DND-41 (cell line): ENCODE measurements around the gene RBFOX1.

ENCODE experiments used
- ATAC-seq: fragments of 200-7000 bp; cut with Tn5 transposase; 3 replicates; pipeline ENCODE4 v1.9.1; 2021; ENCODE audit warnings: low read depth; ENCODE audit not compliant: insufficient read depth
- DNase-seq: peaks from one replicate; pipeline ENCODE4 v3.0.0-alpha.2; 2020
- H2AFZ ChIP-seq: 2 replicates; pipeline ENCODE4 v1.6.0; 2012; ENCODE audit warnings: low read depth, low read length
- H3K27ac ChIP-seq: 2 replicates; pipeline ENCODE4 v1.5.1; 2012; ENCODE audit warnings: low read length, inconsistent platforms
- H3K27me3 ChIP-seq: fragments of 200-600 bp; sonication (generic); 2 replicates; pipeline ENCODE4 v1.6.0; 2012; ENCODE audit warnings: low read length, mild to moderate bottlenecking, inconsistent platforms; ENCODE audit not compliant: insufficient read depth, poor library complexity
- H3K36me3 ChIP-seq: 2 replicates; pipeline ENCODE4 v1.5.1; 2012; ENCODE audit warnings: low read length, inconsistent platforms; ENCODE audit not compliant: insufficient read depth
- H3K4me1 ChIP-seq: 2 replicates; pipeline ENCODE4 v1.5.1; 2012; ENCODE audit warnings: mild to moderate bottlenecking, low read length; ENCODE audit not compliant: insufficient read depth
- H3K4me2 ChIP-seq: 2 replicates; pipeline ENCODE4 v1.6.0; 2012; ENCODE audit warnings: mild to moderate bottlenecking, moderate library complexity, low read length, inconsistent platforms; ENCODE audit not compliant: insufficient read depth
- H3K4me3 ChIP-seq, 2 experiments: fragments of 200-600 bp in 1 of 2; shearing (Covaris generic) in 1 of 2; 2 replicates each; pipeline ENCODE4 v1.5.1; 2012 to 2016; ENCODE audit warnings: inconsistent platforms in 2 of 2, low read length in 2 of 2, mild to moderate bottlenecking in 2 of 2, low read depth in 1 of 2, moderate library complexity in 1 of 2
- H3K79me2 ChIP-seq: 2 replicates; pipeline ENCODE4 v1.6.0; 2012; ENCODE audit warnings: low read length, inconsistent platforms; ENCODE audit not compliant: insufficient read depth
- H3K9ac ChIP-seq: 2 replicates; pipeline ENCODE4 v1.6.0; 2012; ENCODE audit warnings: low read depth, mild to moderate bottlenecking, inconsistent platforms, low read length, moderate library complexity
- H3K9me3 ChIP-seq: 2 replicates; pipeline ENCODE4 v1.5.1; 2012; ENCODE audit warnings: low read length, moderate library complexity, mild to moderate bottlenecking, inconsistent platforms; ENCODE audit not compliant: insufficient read depth, severe bottlenecking
- H4K20me1 ChIP-seq: 2 replicates; pipeline ENCODE4 v1.6.0; 2012; ENCODE audit warnings: low read length; ENCODE audit not compliant: insufficient read depth
- EZH2 ChIP-seq: IDR thresholded peaks from 3 replicates; pipeline ENCODE4 v1.6.1; 2012; ENCODE audit warnings: borderline replicate concordance, low read depth, mild to moderate bottlenecking, moderate library complexity, low read length, inconsistent platforms; ENCODE audit not compliant: severe bottlenecking
- TF ChIP-seq, protein P1 (sequence below): IDR thresholded peaks from 2 replicates; pipeline ENCODE4 v1.5.1; 2012; ENCODE audit warnings: borderline replicate concordance, low read length, moderate library complexity, mild to moderate bottlenecking; ENCODE audit not compliant: poor library complexity, severe bottlenecking; ENCODE audit errors: extremely low read depth

The RBFOX1 gene

DNA sequence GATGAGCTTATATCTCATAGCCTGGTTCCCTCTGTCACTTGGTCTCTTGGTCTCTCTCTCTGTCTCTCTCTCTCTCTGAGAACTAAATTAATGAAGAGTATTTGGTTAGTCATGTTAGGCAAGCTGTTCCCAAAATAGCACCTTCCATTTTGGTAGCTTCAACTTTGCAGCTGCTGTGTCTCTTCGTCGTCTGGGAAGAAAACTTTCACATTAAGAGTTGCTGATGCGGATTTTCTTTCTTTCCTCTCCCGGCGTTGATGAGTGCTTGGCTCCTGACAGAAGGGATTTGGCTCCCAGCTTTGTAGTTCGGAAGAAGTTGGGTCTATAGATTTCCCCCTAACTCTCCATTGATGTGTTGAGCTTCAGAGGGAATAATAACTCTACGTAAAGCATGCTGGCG, at the start of gene RBFOX1:
Gene RBFOX1 (plus strand): TSS at position 235 of the 400 bp plus-strand sequence.
- TF ChIP-seq EZH2 = no peak
- TF ChIP-seq, protein P1, sequence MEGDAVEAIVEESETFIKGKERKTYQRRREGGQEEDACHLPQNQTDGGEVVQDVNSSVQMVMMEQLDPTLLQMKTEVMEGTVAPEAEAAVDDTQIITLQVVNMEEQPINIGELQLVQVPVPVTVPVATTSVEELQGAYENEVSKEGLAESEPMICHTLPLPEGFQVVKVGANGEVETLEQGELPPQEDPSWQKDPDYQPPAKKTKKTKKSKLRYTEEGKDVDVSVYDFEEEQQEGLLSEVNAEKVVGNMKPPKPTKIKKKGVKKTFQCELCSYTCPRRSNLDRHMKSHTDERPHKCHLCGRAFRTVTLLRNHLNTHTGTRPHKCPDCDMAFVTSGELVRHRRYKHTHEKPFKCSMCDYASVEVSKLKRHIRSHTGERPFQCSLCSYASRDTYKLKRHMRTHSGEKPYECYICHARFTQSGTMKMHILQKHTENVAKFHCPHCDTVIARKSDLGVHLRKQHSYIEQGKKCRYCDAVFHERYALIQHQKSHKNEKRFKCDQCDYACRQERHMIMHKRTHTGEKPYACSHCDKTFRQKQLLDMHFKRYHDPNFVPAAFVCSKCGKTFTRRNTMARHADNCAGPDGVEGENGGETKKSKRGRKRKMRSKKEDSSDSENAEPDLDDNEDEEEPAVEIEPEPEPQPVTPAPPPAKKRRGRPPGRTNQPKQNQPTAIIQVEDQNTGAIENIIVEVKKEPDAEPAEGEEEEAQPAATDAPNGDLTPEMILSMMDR = no peak
- H3K79me2 ChIP-seq = no peaks in the 10 kb centered on the region
- no peak within 1 kb of the TSS for H2AFZ ChIP-seq
- peaks cover 2% of the 10 kb centered on the region for H3K27me3 ChIP-seq
- no peak within 1 kb of the TSS for H3K9ac ChIP-seq
- ATAC-seq (no peak), DNase-seq (no peak)
- no peaks in the 10 kb centered on the region for H4K20me1 ChIP-seq
- H3K27ac ChIP-seq = no peak within 1 kb of the TSS
- H3K4me2 ChIP-seq = no peak within 1 kb of the TSS
- H3K4me3 ChIP-seq = no peak within 1 kb of the TSS
- no peaks in the 10 kb centered on the region for H3K36me3 ChIP-seq
- no peaks in the 10 kb centered on the region for H3K9me3 ChIP-seq
- no peaks in the 10 kb centered on the region for H3K4me1 ChIP-seq

DNA sequence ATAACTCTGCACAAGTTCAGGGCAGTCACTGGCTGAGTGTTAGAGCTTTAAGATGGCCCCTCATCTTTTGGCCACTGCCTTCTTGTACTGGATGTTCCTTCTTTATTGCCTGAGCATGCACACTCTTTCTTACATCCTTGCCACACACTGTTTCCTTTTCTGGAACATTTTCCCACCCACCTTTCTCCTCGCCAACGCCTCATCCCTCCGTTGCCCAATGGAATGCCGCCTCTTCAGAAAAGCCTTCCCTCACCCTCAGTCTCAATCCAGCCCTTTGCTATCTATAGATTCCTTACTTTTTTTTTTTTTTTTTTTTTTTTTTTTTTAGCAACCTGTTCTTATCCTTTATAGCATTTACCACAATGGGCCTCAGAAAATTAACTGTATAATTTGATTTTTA, 47.9 kb upstream of the RBFOX1 start:
- no peaks in the 10 kb centered on the region for H4K20me1 ChIP-seq
- no peak overlapping the region for H3K9ac ChIP-seq
- H3K27ac ChIP-seq = no peak overlapping the region
- no peak overlapping the region for H2AFZ ChIP-seq
- TF ChIP-seq, protein P1 = no peak
- TF ChIP-seq EZH2 = no peak
- no peaks in the 10 kb centered on the region for H3K27me3 ChIP-seq
- H3K36me3 ChIP-seq = no peaks in the 10 kb centered on the region
- H3K79me2 ChIP-seq = no peaks in the 10 kb centered on the region
- no peak overlapping the region for H3K4me2 ChIP-seq
- no peaks in the 10 kb centered on the region for H3K4me1 ChIP-seq
- peaks cover 4% of the 10 kb centered on the region for H3K9me3 ChIP-seq
- no peak overlapping the region for H3K4me3 ChIP-seq
- ATAC-seq (no peak), DNase-seq (no peak)

DNA sequence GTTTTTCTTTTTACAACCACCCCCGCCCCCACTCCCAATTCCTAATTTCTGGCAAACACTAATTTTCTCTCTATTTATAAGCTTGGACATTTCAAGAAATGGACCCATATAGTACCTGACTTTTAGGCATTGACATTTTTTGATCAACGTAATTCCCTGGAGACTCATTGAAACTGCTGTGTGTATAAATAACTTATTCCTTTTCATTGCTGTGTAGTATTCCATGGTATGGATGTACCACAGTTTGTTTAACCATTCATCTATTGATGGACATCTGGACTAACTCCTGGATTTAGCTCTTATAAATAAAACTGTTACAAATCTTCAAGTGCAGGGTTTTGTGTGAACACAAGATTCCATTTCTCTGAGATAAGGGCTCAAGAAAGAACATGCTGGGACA, 47.1 kb upstream of the RBFOX1 start:
- H3K27me3 ChIP-seq = no peaks in the 10 kb centered on the region

More for the DNA sequence above, 47.1 kb upstream of the RBFOX1 start:
- H3K4me1 ChIP-seq = no peaks in the 10 kb centered on the region
- H3K27ac ChIP-seq = no peak overlapping the region
- H3K9ac ChIP-seq = no peak overlapping the region
- no peak for TF ChIP-seq EZH2
- TF ChIP-seq, protein P1 = no peak
- H3K36me3 ChIP-seq = no peaks in the 10 kb centered on the region
- H3K79me2 ChIP-seq = no peaks in the 10 kb centered on the region
- no peaks in the 10 kb centered on the region for H4K20me1 ChIP-seq
- no peak for DNase-seq
- no peak overlapping the region for H2AFZ ChIP-seq
- no peak for ATAC-seq
- no peak overlapping the region for H3K4me3 ChIP-seq
- no peak overlapping the region for H3K4me2 ChIP-seq
- H3K9me3 ChIP-seq = peaks cover 4% of the 10 kb centered on the region
